GM18873 (cell line): Measurements from ENCODE around the gene NDUFB10.

ENCODE experiments used
- ATAC-seq: cut with Tn5 transposase; IDR thresholded peaks from one replicate; pipeline ENCODE4 v1.9.1; 2021; ENCODE audit warnings: mild to moderate bottlenecking, moderate library complexity, moderate number of reproducible peaks; ENCODE audit not compliant: unreplicated experiment, low FRiP score

The NDUFB10 gene

DNA sequence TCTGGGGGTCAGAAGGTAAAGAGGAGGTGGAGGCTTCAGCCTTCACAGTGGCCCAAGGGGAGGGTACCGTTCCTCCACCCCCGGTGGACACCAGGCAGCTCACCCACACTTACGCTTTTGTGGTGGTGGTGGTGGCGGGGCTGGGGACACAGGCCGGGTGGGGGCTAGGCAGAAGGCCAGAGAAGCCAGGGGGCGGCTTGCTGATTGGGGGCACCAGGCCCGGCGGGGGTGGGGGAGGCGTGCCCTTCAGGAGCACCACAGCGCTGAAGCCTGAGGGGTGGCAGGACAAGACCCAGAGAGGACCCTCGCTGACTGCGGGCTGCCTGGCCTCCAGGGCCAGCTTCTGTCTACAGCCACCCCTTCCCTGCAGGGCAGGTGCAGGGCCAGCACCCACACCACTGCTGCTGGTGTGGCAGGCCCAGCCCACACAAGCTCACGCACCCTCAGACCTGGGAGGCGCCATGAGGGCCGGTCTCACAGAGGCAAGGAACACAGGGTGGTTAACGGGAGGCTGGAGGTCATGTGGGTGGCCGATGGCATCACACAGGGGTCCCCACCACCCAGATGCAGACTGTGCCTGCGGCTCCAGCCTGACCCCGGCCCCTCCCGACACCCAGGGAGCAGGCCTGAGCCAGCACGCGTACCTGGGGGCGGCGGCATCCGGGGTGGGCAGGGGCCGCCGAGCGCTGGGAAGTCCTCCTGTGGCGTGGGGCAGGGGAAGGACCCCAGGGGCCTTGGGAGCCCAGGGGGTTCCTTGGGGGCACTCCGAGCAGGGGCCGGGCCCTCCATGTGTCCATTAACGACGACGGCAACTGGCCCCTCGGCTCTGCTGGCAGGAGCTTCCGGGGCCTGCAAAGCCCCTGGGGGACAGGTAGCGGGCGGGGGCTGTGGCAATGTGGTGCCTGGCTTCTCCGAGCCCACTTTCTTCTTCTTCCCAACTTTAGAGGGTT, 39.8 kb downstream of the NDUFB10 start:
- no peak for ATAC-seq

DNA sequence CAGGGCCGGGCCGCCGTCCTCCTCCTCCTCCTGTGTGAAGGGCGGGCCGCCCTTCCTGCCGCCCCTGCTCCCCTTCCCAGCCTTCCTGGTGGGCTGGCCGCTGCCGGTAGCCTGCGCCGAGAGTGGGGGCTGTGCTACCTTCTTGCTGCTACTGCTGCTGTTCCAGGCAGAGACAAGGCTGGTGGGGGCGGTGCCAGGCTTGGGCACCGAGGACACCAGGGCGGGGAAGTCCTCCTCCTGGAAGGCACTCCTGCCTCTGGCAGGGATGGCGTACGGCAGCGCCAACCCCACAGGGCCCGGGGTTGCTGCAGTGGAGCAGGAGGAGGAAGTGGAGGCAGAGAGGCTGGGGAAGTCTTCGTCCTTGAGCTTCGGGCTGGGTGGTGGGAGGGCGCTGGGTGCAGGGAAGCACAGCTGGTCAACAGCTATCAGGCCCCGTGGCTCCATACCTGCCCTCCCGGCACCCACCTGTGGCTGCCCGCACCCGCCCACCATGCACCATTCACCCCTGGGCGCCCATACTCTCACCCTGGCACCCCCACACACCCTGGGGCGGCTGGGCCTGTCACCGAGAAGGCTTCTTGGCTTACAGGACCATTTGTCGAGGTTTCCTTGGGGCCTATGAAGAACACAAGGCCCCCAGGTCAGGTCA, 40.7 kb downstream of the NDUFB10 start:
- no peak for ATAC-seq

DNA sequence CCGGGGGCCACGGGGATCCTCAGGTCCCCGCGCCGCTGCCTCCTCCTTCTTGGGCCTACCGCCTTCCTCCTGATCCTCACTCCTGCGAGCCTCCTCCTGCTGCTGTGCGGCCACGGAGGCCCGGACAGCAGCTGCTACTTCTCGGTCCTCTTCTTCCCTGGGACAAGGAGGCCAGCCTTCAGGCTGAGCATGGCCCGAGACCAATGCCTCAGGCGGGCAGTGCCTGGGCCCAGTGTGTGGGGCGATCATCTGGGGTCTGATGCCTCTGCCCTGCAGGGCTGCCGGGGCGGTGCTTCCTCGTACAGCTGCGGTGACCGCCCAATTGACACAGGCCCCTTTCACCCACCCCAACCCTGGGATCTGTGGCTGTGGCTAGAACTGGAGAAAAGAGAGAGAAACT, 41.7 kb downstream of the NDUFB10 start:
- ATAC-seq, result no peak

DNA sequence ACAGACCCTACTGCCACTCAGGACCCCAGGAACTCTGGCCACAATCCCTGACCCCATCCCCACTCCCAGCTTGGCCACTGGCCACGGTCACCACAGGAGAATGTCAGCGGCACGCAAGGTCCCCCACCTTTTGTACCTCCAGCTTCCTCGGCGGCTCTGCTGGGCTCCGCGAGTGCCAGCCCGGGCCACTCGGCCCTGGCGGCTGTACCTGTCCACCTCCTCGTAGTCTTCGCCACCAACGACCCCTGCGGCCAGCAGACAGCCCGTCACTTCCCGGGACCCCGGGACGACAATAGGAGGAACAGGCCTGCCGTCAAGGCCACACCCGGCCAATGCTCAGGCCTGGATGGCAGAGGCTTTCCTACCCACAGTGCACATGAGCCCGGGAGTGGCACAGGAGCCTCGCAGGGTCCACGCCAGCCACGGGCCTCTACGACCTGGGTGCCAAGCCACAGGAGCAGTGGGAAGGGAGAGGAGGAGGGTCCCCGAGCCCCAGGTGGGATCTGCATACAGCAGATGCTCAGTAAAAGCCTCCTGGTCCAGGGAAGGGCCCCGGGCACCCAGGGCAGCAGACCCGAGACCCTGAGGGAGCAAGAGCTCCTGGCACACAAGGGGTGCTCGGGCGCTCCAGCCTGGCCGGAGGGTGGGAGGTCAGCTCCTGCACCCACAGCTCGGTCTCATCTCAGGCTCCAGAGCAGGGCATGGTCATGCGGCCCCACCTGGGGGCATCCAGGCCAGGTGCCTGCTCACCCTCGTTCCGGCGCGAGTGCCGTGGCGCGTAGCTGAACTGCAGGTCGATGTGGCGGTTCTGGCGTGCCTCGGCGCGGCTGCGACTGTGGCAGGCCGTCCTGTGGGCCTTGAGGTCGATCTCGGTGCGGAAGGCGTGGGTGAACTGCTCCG, 42.4 kb downstream of the NDUFB10 start:
- ATAC-seq, result no peak

DNA sequence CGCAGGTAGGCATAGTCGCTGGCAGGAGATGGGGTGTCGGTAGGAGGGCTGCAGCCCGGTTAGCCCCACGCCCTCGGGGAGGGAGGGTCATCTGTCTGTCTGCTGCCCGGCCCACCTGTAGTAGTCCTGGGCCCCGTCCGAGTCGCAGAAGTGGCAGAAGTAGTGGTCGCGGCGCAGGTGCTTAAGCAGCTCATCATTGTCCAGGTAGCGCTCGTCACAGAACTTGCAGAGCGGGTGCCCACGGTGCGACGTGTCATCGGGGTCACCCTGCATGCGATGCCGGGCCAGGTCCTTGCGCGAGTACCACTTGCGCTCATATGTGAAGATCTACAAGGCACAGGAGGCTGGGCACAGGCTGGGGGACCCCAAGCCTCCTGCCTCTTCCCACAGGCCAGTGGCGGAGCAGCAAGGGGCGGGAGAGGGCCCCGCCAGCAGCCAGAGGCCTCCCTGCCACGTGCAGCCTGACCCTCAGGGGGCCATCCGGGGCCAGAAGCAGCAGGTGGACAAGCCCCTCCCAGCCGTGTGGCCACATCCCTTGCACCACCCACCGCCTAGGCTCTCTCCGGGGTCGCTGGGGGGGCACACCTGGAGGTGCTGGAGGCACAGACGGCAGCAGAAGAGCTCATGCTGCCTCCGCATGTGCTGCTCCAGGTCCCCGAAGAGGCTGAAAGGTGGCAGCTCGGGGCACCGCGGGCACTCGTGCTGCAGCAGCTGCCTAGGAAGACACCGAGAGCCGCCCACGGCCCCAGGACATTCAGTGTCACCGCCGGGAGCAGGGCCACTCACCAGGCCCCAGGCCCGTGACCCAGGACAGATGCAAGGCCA, 43.3 kb downstream of the NDUFB10 start:
- no peak for ATAC-seq

- ATAC-seq, result no peak
Measured at GRCh38 chr16:2003231-2003826, 44.0 kb downstream of the NDUFB10 start.

DNA sequence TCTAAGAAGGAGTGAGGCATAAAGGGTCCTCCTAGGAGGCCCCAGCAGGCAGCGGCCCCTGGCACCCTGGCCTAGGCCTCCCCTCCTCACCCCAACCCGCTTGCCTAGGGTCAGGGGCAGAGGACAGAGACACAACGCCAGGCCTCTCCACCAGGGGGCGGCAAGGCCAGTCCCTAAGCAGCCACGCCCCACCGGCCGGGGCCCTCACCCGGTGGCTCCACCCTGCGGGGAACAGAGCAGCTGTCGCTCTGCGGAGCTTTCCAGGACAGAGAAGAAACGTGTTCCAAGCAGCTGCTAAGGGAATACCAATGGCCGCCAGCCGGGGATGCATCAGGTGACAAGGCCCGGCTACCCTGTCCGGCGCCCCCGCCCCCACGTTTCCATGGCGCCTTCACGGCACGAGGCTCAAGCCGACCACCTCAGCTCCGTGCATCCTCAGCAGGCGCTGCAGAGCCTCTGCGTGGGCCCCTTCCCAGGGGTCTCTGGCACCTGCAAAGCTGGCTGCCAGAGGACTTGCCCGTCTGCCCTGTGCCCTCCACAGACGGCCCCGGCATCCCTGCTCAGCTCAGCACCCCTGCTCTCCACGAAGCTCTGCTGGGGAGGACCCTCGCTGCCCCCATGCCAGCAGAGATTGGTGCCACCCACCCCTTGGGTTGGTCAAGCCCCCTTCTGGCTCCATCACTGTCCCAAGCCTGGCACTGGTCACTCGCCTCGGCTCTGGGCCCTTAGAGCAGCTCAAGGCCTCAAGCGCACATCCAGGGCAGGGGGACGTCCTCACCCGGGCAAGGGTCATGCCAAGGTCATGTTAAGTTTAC, 44.7 kb downstream of the NDUFB10 start:
- ATAC-seq, result no peak

GRCh38 chr16:2004795-2005517, 45.6 kb downstream of the NDUFB10 start:
- no peak for ATAC-seq

GRCh38 chr16:2005646-2006045, 46.3 kb downstream of the NDUFB10 start:
- ATAC-seq, result no peak

GRCh38 chr16:2006317-2006716, 47.0 kb downstream of the NDUFB10 start:
- no peak for ATAC-seq

- no peak for ATAC-seq
Measured at GRCh38 chr16:2007081-2007836, 47.9 kb downstream of the NDUFB10 start.

- ATAC-seq, result no peak
Measured at GRCh38 chr16:2008009-2008526, 48.7 kb downstream of the NDUFB10 start.

DNA sequence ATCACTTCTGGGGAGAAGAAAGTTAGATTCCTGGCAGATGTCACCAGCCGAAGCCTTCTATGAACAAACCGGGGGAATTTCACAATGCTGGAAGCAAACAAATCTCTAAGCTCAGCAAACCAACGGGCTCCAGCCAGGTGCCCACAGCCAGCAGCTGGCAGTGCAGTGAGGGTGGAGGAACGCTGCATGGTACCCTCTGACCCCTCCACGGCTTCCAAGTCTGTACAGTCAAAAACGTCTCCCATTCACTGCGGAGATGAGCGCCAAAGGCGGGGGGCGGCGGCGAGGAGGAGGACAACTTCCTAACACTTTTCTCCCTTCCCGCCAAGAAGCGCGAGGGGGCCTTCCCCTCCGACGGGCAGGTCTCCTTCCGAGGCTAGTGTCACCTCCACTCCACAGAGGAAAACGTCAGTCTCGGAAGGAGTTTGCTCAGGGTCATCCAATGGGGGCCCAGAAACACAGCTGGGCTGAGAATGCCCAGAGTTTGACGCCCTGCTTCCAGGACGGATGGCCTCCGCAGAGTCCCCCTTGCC, 49.4 kb downstream of the NDUFB10 start:
- no peak for ATAC-seq

DNA sequence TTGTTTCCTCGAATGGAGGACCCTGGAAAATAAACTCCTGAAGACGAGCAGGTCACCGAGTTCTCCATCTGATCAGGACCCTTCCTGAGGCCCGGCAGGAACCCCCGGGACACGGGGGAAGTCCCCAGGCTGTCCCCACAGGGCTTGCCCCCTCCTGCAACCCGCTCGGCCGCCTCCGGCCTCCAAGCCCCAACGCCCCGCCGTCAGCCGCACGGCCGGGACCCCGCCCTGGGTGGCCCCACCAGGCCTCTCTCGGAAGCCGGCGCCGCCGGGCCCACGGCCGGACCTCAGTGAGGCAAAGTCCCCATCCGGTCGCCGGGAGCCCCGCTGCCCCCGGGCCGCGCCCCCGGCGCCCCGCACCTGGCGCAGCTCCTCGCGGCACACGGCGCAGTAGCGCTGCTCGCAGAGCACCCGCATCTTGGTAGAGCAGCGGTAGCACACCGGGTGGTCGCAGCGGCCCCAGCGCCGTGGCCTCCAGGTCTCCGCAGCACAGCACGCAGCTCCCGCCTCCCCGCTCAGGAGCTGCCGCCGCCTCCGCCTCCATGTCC, 49.9 kb downstream of the NDUFB10 start:
- ATAC-seq, result no peak

GRCh38 chr16:2009791-2010510, 50.6 kb downstream of the NDUFB10 start, which contains the start of gene ZNF598:
Gene ZNF598, minus strand, starts transcription at chr16:2009821.
- ATAC-seq, result no peak
